BE2C (cell line): ENCODE data around the gene LTF.

Experiments used
- DNase-seq: peaks from one replicate; pipeline ENCODE4 v3.0.0-alpha.2; 2020
- H3K27me3 ChIP-seq: fragments of 250-450 bp; sonication (Bioruptor Pico); 2 replicates; pipeline ENCODE4 v1.5.1; 2020; ENCODE audit warnings: mild to moderate bottlenecking
- H3K36me3 ChIP-seq: fragments of 250-450 bp; sonication (Bioruptor Pico); 2 replicates; pipeline ENCODE4 v1.5.1; 2020; ENCODE audit warnings: mild to moderate bottlenecking
- H3K4me1 ChIP-seq: fragments of 250-450 bp; sonication (Bioruptor Pico); 2 replicates; pipeline ENCODE4 v1.5.1; 2020
- H3K4me3 ChIP-seq: 2 replicates; pipeline ENCODE4 v1.5.1; 2011; ENCODE audit warnings: low read depth, low read length
- H3K9me3 ChIP-seq: fragments of 250-450 bp; sonication (Bioruptor Pico); 2 replicates; pipeline ENCODE4 v1.5.1; 2020
- TF ChIP-seq, protein P1 (sequence below): IDR thresholded peaks from 2 replicates; pipeline ENCODE4 v1.5.1; 2012; ENCODE audit warnings: mild to moderate bottlenecking, low read depth, low read length

Gene LTF

DNA sequence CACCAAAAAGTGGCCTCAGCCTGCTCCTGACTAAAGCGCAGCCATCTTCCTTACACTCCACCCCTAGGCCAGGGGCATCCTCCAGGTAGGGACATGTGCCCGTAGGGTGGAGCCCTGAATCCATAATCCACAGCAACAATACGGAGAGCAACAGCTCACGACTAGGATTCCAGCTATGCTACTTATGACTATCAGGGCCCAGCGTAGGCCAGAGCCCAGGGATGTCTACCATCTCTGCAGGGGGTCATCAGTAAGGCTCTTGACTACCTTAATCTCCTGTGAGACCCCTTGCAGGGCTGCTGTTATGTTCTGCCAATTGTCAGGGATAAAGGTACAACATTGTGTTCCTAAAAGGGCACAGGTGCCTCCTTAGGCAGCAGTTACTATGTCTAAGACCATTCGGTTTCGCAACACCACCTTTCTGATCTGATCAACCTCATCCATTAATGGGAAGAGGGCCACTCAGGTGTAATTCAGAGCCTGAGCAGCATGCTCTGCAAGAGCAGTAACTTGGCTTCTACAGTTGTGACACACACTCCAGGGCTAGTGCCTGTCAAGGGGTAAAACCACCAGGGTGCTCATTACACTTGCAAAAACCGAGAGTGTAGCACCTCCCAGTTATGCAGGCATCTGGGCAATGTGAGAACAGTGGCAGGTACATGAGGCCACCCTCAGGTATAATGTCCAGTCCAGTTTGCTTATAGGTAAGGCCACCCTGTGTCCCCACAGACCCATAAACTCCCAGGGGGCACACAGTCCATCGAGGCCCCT, 46.7 kb downstream of the LTF start:
- DNase-seq, result no peak
- no peaks in the 10 kb centered on the region for H3K4me1 ChIP-seq
- no peaks in the 10 kb centered on the region for H3K27me3 ChIP-seq
- TF ChIP-seq, protein P1, sequence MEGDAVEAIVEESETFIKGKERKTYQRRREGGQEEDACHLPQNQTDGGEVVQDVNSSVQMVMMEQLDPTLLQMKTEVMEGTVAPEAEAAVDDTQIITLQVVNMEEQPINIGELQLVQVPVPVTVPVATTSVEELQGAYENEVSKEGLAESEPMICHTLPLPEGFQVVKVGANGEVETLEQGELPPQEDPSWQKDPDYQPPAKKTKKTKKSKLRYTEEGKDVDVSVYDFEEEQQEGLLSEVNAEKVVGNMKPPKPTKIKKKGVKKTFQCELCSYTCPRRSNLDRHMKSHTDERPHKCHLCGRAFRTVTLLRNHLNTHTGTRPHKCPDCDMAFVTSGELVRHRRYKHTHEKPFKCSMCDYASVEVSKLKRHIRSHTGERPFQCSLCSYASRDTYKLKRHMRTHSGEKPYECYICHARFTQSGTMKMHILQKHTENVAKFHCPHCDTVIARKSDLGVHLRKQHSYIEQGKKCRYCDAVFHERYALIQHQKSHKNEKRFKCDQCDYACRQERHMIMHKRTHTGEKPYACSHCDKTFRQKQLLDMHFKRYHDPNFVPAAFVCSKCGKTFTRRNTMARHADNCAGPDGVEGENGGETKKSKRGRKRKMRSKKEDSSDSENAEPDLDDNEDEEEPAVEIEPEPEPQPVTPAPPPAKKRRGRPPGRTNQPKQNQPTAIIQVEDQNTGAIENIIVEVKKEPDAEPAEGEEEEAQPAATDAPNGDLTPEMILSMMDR, result no peak
- H3K9me3 ChIP-seq, result no peaks in the 10 kb centered on the region
- no peak overlapping the region for H3K4me3 ChIP-seq
- no peaks in the 10 kb centered on the region for H3K36me3 ChIP-seq

DNA sequence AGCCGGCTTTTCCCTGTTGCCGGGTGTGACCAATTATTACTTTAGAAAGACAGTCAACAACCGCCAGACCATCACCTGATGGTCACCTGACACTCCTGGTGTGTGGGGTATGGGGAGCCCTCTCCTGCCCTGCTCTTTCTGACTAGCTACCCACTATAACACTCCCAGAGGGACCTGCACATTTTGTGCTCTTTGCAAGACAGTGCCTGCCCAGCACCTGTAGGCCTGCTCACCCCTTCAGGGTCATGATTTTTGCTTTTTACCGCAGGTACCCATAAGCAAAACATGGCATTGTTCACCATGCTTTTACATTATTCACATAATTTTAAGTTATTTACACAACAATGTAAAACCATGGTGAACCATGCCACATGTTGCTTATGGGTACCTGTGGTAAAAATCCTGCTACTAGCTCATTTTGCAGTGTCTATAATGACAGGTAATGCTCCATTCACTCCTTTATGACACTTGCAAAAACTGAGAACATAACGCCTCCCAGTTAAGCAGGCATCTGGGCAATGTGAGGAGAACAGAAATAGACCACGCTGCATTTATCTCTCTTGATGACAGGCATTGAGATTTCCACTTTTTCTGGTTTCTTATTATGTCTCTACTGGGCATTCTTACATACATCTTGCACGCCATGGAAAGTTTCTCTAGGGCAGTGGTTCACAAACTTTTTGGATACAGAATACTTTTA, 47.7 kb downstream of the LTF start:
- Histone ChIP-seq H3K27me3 (no peaks in the 10 kb centered on the region), H3K9me3 (no peaks in the 10 kb centered on the region), H3K36me3 (no peaks in the 10 kb centered on the region), H3K4me1 (no peaks in the 10 kb centered on the region), H3K4me3 (no peak overlapping the region)
- no peak for DNase-seq
- TF ChIP-seq, protein P1, result no peak

DNA sequence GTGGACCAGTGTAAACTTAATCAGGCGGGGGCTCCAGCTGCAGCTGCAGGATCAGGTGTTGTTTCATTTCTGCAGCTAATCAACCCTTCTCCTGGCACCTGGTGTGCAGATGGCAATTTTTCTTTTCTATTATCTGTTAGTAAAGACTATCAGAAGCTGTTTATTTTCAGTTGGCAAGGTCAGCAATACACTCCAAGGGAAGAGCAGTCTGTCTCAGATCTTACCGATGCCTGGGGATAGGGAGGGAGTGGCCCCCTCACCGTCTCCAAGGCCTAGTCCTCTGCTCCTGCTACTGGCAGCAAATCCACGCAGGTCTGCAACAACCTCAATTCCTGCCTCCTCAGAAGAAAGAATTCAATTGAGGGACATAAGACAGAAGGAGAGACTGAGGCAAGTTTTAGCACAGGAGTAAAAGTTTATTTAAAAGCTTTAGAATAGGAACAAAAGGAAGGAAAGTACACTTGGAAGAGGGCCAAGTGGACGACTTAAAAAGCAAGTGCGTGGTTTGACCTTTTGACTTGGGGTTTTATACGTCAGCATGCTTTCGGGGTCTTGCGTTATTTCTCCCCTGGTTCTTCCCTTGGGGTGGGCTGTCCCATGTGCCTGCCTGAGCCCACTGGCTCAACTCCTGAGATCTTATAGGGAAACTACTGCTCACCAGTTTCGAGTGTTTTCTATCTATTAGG, 48.4 kb downstream of the LTF start:
- no peaks in the 10 kb centered on the region for H3K27me3 ChIP-seq
- H3K36me3 ChIP-seq, result no peaks in the 10 kb centered on the region
- TF ChIP-seq, protein P1, result no peak
- no peaks in the 10 kb centered on the region for H3K4me1 ChIP-seq
- no peaks in the 10 kb centered on the region for H3K9me3 ChIP-seq
- no peak for DNase-seq
- H3K4me3 ChIP-seq, result no peak overlapping the region

DNA sequence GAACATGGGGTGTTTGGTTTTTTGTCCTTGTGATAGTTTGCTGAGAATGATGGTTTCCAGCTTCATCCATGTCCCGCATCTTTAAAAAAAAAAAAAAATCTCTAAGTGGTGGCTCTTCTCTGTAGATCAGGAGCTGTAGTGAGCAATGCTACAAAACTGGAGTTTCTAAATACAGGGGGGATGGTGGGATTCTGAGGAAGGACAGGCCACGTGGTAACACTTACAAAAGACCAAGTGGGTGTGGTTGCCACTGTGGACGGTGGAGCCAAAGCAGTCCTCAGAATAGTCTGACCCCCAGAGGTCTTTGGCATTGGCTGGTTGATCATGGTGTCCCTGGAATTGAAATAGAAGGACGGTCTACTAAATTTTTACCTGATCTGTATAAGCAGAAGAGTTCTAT, 50.0 kb downstream of the LTF start:
- Histone ChIP-seq H3K27me3 (no peaks in the 10 kb centered on the region), H3K4me3 (no peak overlapping the region), H3K36me3 (no peaks in the 10 kb centered on the region), H3K4me1 (no peaks in the 10 kb centered on the region), H3K9me3 (no peaks in the 10 kb centered on the region)
- DNase-seq, result no peak
- TF ChIP-seq, protein P1, result no peak

DNA sequence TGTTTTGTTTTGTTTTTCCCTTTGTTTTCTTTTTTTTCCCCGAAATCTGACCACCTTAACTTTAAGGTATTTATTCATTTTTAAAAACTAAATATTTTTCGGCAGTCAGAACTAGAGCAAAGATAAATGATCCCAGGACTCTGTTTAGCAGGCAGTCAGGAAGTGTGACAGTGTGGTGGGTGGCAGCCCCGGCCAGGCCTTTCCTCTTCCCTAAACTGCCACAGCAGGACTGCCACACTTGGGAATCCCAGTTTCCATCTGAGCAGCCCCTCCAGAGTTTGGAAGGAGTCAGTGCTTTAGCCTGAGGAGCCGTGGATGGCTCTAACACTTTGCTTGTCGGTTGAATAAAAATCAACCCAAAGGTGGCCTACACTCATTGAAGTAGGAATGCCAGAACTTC, 50.8 kb downstream of the LTF start:
- no peak overlapping the region for H3K4me3 ChIP-seq
- TF ChIP-seq, protein P1, result no peak
- DNase-seq, result no peak
- no peaks in the 10 kb centered on the region for H3K27me3 ChIP-seq
- no peaks in the 10 kb centered on the region for H3K9me3 ChIP-seq
- H3K4me1 ChIP-seq, result no peaks in the 10 kb centered on the region
- H3K36me3 ChIP-seq, result no peaks in the 10 kb centered on the region
